Muscle layer of colon (tissue), 2 donors: ENCODE measurements around the gene GABRB1.

Experiments
- H3K27ac ChIP-seq: one replicate; pipeline ENCODE4 v1.7.0; 2013; ENCODE audit warnings: low read depth, mild to moderate bottlenecking, low read length, moderate library complexity
- H3K27me3 ChIP-seq, 2 donors: one replicate each; pipeline ENCODE4 v1.7.0; 2013; ENCODE audit warnings: low read length in 2 of 2, mild to moderate bottlenecking in 2 of 2; ENCODE audit not compliant: insufficient read depth in 2 of 2, control insufficient read depth in 1 of 2
- H3K36me3 ChIP-seq: one replicate; pipeline ENCODE4 v1.7.0; 2013; ENCODE audit warnings: mild to moderate bottlenecking, low read length; ENCODE audit not compliant: insufficient read depth
- H3K4me1 ChIP-seq: one replicate; pipeline ENCODE4 v1.7.0; 2013; ENCODE audit warnings: mild to moderate bottlenecking, low read length; ENCODE audit not compliant: insufficient read depth
- H3K4me3 ChIP-seq, 2 donors: one replicate each; pipeline ENCODE4 v1.7.0; 2013; ENCODE audit warnings: low read length in 2 of 2, low read depth in 1 of 2, mild to moderate bottlenecking in 1 of 2, moderate library complexity in 1 of 2
- H3K9ac ChIP-seq: one replicate; pipeline ENCODE4 v1.7.0; 2013; ENCODE audit warnings: low read length
- H3K9me3 ChIP-seq: one replicate; pipeline ENCODE4 v1.7.0; 2013; ENCODE audit warnings: mild to moderate bottlenecking, low read length
- donor health status: abdominal sarcoma.
- donor health status: Adenocarcinoma of cecum.

GABRB1 gene

GRCh38 chr4:47442980-47443379 is 411.6 kb downstream of the GABRB1 start:
- Histone ChIP-seq H3K9ac (no peak overlapping the region), H3K36me3 (no peaks in the 10 kb centered on the region), H3K4me3 (no peak overlapping the region)

GRCh38 chr4:47444031-47444430 is 412.7 kb downstream of the GABRB1 start:
- Histone ChIP-seq H3K4me1 (no peaks in the 10 kb centered on the region), H3K4me3 (no peak overlapping the region), H3K27ac (no peak overlapping the region), H3K27me3 (no peaks in the 10 kb centered on the region), H3K9me3 (no peaks in the 10 kb centered on the region), H3K36me3 (no peaks in the 10 kb centered on the region), H3K9ac (no peak overlapping the region)

More at GRCh38 chr4:47442980-47443379, 411.6 kb downstream of the GABRB1 start:
- Histone ChIP-seq H3K27ac (no peak overlapping the region), H3K9me3 (no peaks in the 10 kb centered on the region), H3K27me3 (no peaks in the 10 kb centered on the region), H3K4me1 (no peaks in the 10 kb centered on the region)

- no peaks in the 10 kb centered on the region for H3K27me3 ChIP-seq
- no peak overlapping the region for H3K27ac ChIP-seq
- peaks cover 5% of the 10 kb centered on the region for H3K36me3 ChIP-seq
These were observed 420.3 kb downstream of the GABRB1 start for GRCh38 chr4:47451657-47452056.

GRCh38 chr4:47462799-47463234 is 431.4 kb downstream of the GABRB1 start:
- H3K4me1 ChIP-seq, result peaks cover 17% of the 10 kb centered on the region
- H3K9ac ChIP-seq, result peak overlapping the region; percentile 75
- no peaks in the 10 kb centered on the region for H3K27me3 ChIP-seq
- no peaks in the 10 kb centered on the region for H3K36me3 ChIP-seq
- peak overlapping the region; percentile 91 for H3K27ac ChIP-seq
- no peaks in the 10 kb centered on the region for H3K9me3 ChIP-seq
- peak overlapping the region; percentile 86 to 97 for H3K4me3 ChIP-seq

More at GRCh38 chr4:47451657-47452056, 420.3 kb downstream of the GABRB1 start:
- H3K4me1 ChIP-seq, result no peaks in the 10 kb centered on the region
- no peak overlapping the region for H3K9ac ChIP-seq
- H3K4me3 ChIP-seq, result no peak overlapping the region
- H3K9me3 ChIP-seq, result no peaks in the 10 kb centered on the region

GRCh38 chr4:47463235-47463956 is 432.0 kb downstream of the GABRB1 start, which contains the start of gene COMMD8:
COMMD8 (minus strand) TSS chr4:47463702; CDS start chr4:47463651, 51 bp downstream.
- Histone ChIP-seq H3K27me3 (no peaks in the 10 kb centered on the region), H3K9me3 (no peaks in the 10 kb centered on the region), H3K9ac (peak within 1 kb of the TSS; percentile 75), H3K27ac (peak within 1 kb of the TSS; percentile 91), H3K4me1 (peaks cover 17% of the 10 kb centered on the region), H3K4me3 (peak within 1 kb of the TSS; percentile 86 to 97), H3K36me3 (no peaks in the 10 kb centered on the region)

GRCh38 chr4:47465004-47465403 is 433.6 kb downstream of the GABRB1 start:
- no peaks in the 10 kb centered on the region for H3K36me3 ChIP-seq
- H3K4me1 ChIP-seq, result peaks cover 17% of the 10 kb centered on the region
- H3K27ac ChIP-seq, result no peak overlapping the region
- no peak overlapping the region for H3K4me3 ChIP-seq
- H3K9ac ChIP-seq, result no peak overlapping the region
- no peaks in the 10 kb centered on the region for H3K27me3 ChIP-seq
- H3K9me3 ChIP-seq, result no peaks in the 10 kb centered on the region

DNA sequence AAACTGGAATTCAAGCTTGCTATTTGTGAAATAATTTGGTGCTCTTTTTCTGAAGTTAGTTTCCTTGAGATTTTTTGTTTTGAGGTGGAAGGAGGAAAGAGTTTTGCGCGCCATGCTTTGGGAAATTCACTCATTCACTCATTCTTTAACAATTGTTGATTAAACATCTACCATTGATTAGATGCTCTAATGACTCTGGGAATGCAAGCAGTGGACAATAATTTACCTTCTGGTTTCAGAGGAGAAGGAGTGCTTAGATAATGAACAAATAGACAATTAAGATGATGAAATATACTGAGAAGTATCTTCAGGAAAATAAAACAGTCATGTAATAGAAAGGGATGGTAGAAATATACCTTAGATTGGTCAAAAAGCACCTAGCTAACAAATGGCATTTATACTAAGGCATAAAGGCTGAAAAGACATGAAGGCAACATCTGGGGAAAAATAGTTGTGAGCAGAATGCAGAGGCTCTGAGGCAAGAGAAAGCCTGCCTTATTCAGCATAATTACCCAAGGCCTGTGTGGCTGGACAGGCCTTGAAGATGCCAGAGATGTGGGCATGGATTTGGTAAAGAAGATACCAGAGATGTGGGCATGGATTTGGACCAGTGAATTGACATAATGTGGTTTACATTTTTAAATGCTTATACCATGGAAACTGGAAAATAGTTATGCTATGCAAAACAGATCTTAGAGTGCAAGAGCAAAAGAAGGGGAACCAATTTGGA is 434.9 kb downstream of the GABRB1 start:
- no peak overlapping the region for H3K27ac ChIP-seq
- no peaks in the 10 kb centered on the region for H3K36me3 ChIP-seq
- no peaks in the 10 kb centered on the region for H3K27me3 ChIP-seq
- no peak overlapping the region for H3K9ac ChIP-seq
- no peaks in the 10 kb centered on the region for H3K9me3 ChIP-seq
- peaks cover 17% of the 10 kb centered on the region for H3K4me1 ChIP-seq
- H3K4me3 ChIP-seq, result no peak overlapping the region

DNA sequence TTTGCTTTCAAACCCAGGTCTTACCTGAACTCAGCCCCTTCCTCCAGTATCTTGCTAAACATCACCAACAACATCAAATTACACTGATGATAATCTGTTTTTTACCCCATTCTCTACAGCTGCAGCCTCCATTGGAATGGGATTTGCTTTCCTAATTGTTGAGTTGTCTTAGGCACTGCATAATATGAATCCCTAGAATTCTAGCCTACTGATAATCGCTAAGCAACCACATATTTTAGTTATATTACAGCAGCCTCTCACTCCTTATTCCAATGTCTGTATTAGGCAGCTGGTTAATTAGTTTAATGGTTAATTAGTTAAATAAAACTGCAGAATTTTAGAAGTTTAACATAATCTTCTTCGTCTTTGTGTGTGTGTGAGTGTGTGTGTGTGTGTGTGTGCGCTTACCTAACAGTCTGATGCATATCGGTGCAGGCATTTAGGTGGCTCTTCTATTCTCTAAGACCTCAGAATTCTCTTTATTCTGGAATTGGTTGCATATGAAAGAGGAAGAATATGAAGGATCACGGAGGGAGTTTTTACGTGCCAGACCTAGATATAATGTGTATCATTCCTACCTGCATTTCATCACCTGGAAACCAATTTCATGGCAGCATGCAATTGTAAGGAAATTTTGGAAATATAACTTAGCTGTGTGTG is 437.5 kb downstream of the GABRB1 start:
- Histone ChIP-seq H3K27me3 (no peaks in the 10 kb centered on the region), H3K9me3 (no peaks in the 10 kb centered on the region), H3K4me1 (peaks cover 4% of the 10 kb centered on the region), H3K36me3 (no peaks in the 10 kb centered on the region), H3K4me3 (no peak overlapping the region), H3K9ac (no peak overlapping the region), H3K27ac (no peak overlapping the region)

- Histone ChIP-seq H3K27ac (no peak overlapping the region), H3K9me3 (no peaks in the 10 kb centered on the region), H3K4me1 (no peaks in the 10 kb centered on the region), H3K27me3 (no peaks in the 10 kb centered on the region), H3K9ac (no peak overlapping the region), H3K36me3 (no peaks in the 10 kb centered on the region), H3K4me3 (no peak overlapping the region)
These were observed 438.6 kb downstream of the GABRB1 start for GRCh38 chr4:47469951-47470350.

GRCh38 chr4:47471064-47471463 is 439.7 kb downstream of the GABRB1 start:
- no peak overlapping the region for H3K27ac ChIP-seq
- H3K27me3 ChIP-seq, result no peaks in the 10 kb centered on the region

DNA sequence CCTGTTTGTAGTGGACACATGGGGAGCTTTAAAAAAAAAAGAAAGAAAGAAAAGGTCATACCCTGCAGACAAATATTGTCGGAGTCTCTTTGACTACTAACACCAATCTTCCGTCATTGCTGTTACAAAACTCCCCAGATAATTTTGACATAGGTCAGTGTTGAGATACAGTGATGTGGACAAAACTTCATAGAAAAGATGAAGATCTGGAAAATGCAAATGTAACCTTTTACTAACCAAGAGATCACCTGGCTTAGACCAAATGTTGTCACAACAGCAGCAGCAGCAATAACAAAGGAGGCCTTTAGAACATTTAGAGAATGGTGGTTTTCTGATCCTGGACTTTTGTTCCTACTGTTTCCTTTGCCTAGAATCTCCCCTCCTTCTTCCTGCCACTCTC is 440.2 kb downstream of the GABRB1 start:
- Histone ChIP-seq H3K27ac (no peak overlapping the region), H3K9me3 (no peaks in the 10 kb centered on the region), H3K4me1 (no peaks in the 10 kb centered on the region), H3K27me3 (no peaks in the 10 kb centered on the region), H3K36me3 (no peaks in the 10 kb centered on the region), H3K4me3 (no peak overlapping the region), H3K9ac (no peak overlapping the region)

More at GRCh38 chr4:47471064-47471463, 439.7 kb downstream of the GABRB1 start:
- Histone ChIP-seq H3K9ac (no peak overlapping the region), H3K36me3 (no peaks in the 10 kb centered on the region), H3K4me3 (no peak overlapping the region), H3K9me3 (no peaks in the 10 kb centered on the region), H3K4me1 (no peaks in the 10 kb centered on the region)
